GM12878 (cell line): Measurements from ENCODE around the gene TAPT1. TPM values are rescaled to one million over a fixed set of nuclear protein-coding genes. Genes with fewer than 3 reads are reported as not detected.

ENCODE experiments used
- ATAC-seq: fragments of 200-7000 bp; cut with Tn5 transposase; 3 replicates; pipeline ENCODE4 v1.9.1; 2020; ENCODE audit warnings: mild to moderate bottlenecking, moderate library complexity
- BruUV-seq: library from RNA; stranded (reverse); fragments of 400-500 nt; replicated peaks from 2 replicates; lab custom pipeline; 2021; lab: Mats Ljungman, UMichigan
- CTCF ChIA-PET: fragments of 300-600 bp; sonication (Branson Sonifier 250); formaldehyde crosslinking; extraction: SDS; loops from one replicate; lab custom pipeline; 2021; ENCODE audit warnings: inconsistent platforms; lab: Yijun Ruan, JAX
- POLR2A ChIA-PET: fragments of 350-600 bp; formaldehyde crosslinking; extraction: SDS; loops from one replicate; lab custom pipeline; 2021; ENCODE audit warnings: inconsistent platforms; lab: Charles Lee
- RAD21 ChIA-PET: fragments of 300-600 bp; sonication (Branson Sonifier 250); formaldehyde crosslinking; loops from one replicate; lab custom pipeline; 2023; ENCODE audit warnings: antibody characterized with exemption; ENCODE audit not compliant: unreplicated experiment; lab: Charles Lee
- SMC1A ChIA-PET: fragments of 300-600 bp; sonication (Branson Sonifier 250); formaldehyde crosslinking; loops from one replicate; lab custom pipeline; 2023; ENCODE audit not compliant: unreplicated experiment, uncharacterized antibody; lab: Charles Lee
- DNase-seq: peaks from one replicate; pipeline ENCODE4 v3.0.0-alpha.2; 2011; ENCODE audit warnings: low read depth, low spot score
- FAIRE-seq: peaks from 3 replicates; lab custom pipeline; 2011; peaks lifted over from hg19 to GRCh38; lab: Jason Lieb, UNC
- H2AFZ ChIP-seq: 2 replicates; pipeline ENCODE4 v1.6.0; 2011; ENCODE audit warnings: low read depth, low read length, control low read depth; ENCODE audit not compliant: control insufficient read depth
- H3K27ac ChIP-seq: 2 replicates; pipeline ENCODE4 v1.5.1; 2011; ENCODE audit warnings: control low read depth; ENCODE audit not compliant: control insufficient read depth, insufficient read depth
- H3K27me3 ChIP-seq, 2 experiments: replicated peaks in 1 of 2; 2 replicates each; pipeline versions ENCODE4 v1.6.0 to v1.6.1; 2011; ENCODE audit warnings: low read length in 1 of 2; ENCODE audit not compliant: control insufficient read depth in 2 of 2, insufficient read depth in 2 of 2
- H3K36me3 ChIP-seq, 2 experiments: 2 replicates each; pipeline ENCODE4 v1.5.1; 2011; ENCODE audit warnings: low read length in 1 of 2; ENCODE audit not compliant: control insufficient read depth in 2 of 2, insufficient read depth in 2 of 2
- H3K4me1 ChIP-seq: 2 replicates; pipeline ENCODE4 v1.6.1; 2011; ENCODE audit warnings: mild to moderate bottlenecking, low read length, moderate library complexity, mixed read lengths; ENCODE audit not compliant: control insufficient read depth, insufficient read depth
- H3K4me2 ChIP-seq: 2 replicates; pipeline ENCODE4 v1.6.0; 2011; ENCODE audit warnings: control low read depth; ENCODE audit not compliant: control insufficient read depth, insufficient read depth
- H3K4me3 ChIP-seq: fragments of 200-600 bp; sonication (generic); 2 replicates; pipeline ENCODE4 v1.5.1; 2016
- H3K79me2 ChIP-seq: 2 replicates; pipeline ENCODE4 v1.6.0; 2011; ENCODE audit warnings: low read length; ENCODE audit not compliant: control insufficient read depth, insufficient read depth
- H3K9ac ChIP-seq: 2 replicates; pipeline ENCODE4 v1.8.0; 2011; ENCODE audit warnings: low read length, control low read depth, mixed read lengths; ENCODE audit not compliant: control insufficient read depth, insufficient read depth
- H3K9me3 ChIP-seq: replicated peaks from 3 replicates; pipeline ENCODE4 v1.5.1; 2011; ENCODE audit warnings: mild to moderate bottlenecking, low read length; ENCODE audit not compliant: control insufficient read depth, insufficient read depth
- H4K20me1 ChIP-seq: 2 replicates; pipeline ENCODE4 v1.6.0; 2011; ENCODE audit not compliant: control insufficient read depth, insufficient read depth
- ATF2 ChIP-seq: IDR thresholded peaks from 2 replicates; pipeline ENCODE4 v1.6.1; 2012; ENCODE audit warnings: low read length, inconsistent platforms
- ATF7 ChIP-seq: fragments of 450-650 bp; IDR thresholded peaks from 2 replicates; pipeline ENCODE4 v1.6.1; 2016; ENCODE audit warnings: low read depth, mild to moderate bottlenecking
- PML ChIP-seq: IDR thresholded peaks from 2 replicates; pipeline ENCODE4 v1.6.1; 2012; ENCODE audit warnings: low read length, inconsistent platforms
- TCF7 ChIP-seq: IDR thresholded peaks from 2 replicates; pipeline ENCODE4 v1.6.1; 2014; ENCODE audit warnings: antibody characterized with exemption, borderline replicate concordance
- ZBTB4 ChIP-seq: fragments of 450-650 bp; formaldehyde crosslinking; IDR thresholded peaks from 2 replicates; pipeline ENCODE4 v1.4.0; 2022; ENCODE audit warnings: mild to moderate bottlenecking, moderate library complexity
- WGBS: methylation state at CpG from one replicate; pipeline ENCODE4 v1.1.6; 2016; ENCODE audit warnings: low lambda C conversion rate; ENCODE audit not compliant: insufficient replicate concordance, insufficient coverage; ENCODE audit errors: missing lambda C conversion rate; 5-methylcytosine and 5-hydroxymethylcytosine counted together
- in situ Hi-C: fragments of 300-500 bp; cut with MboI; formaldehyde crosslinking; loops from 9 replicates; pipeline ENCODE4 v1.14.3; 2018; ENCODE audit warnings: mixed read lengths
- intact Hi-C: fragments of 100-400 bp; cut with micrococcal nuclease; formaldehyde crosslinking; loops from one replicate; pipeline ENCODE4 v1.14.2; 2022; ENCODE audit not compliant: unreplicated experiment
- polyA plus RNA-seq, 11 experiments: library from polyadenylated mRNA; depleted of rRNA in 4 of 11; unstranded in 6 of 11; stranded (reverse) in 5 of 11; fragments of >200 nt; fragmentation: Nextera tagmentation in 4 of 11; fragmentation: Illumina TruSeq in 1 of 11; extraction: Ambion mirVana in 4 of 11; extraction: Trizol in 1 of 11; gene quantifications; 1 replicate in 1 of 11; 2 replicates in 10 of 11; pipeline versions ENCODE4 v1.2.1 to v1.2.3, GENCODE V29; 2011 to 2016; ENCODE audit warnings: inconsistent platforms in 2 of 11, missing spikeins in 2 of 11, low read depth in 1 of 11
- total RNA-seq, 4 experiments: library from RNA; depleted of rRNA in 3 of 4; stranded (reverse); fragments of >200 nt in 3 of 4; fragmentation: Illumina TruSeq in 1 of 4; extraction: Trizol in 1 of 4; gene quantifications; 2 replicates each; pipeline versions ENCODE4 v1.2.1 to v1.2.3, GENCODE V29; 2013 to 2021

TAPT1 gene
- total and polyA plus RNA-seq, 10 of the 15 experiments (the other 5 are each of a cell fraction or from before 2014, with no cell fraction given): 0.91 to 23.3 (median 9.5) TPM

GRCh38 chr4:16225167-16225862 lies 956 bp downstream of the TAPT1 start:
- no peak for FAIRE-seq
- peaks cover 4% of the 10 kb centered on the region for H3K4me1 ChIP-seq
- no peaks in the 10 kb centered on the region for H3K9me3 ChIP-seq

More at GRCh38 chr4:16225167-16225862, 956 bp downstream of the TAPT1 start:
- SMC1A ChIA-PET: interaction anchor here (0.9 to 1.6 kb wide), 4 partner anchors 8 to 555 kb away, joined by 3 to 4 read pairs (median 4); no protein-coding TSS in a partner anchor
- Histone ChIP-seq H3K27ac (peak overlapping the region; percentile 76), H3K79me2 (peaks cover 37% of the 10 kb centered on the region), H3K9ac (peak overlapping the region; percentile 79), H3K4me2 (peak overlapping the region; percentile 87), H4K20me1 (no peaks in the 10 kb centered on the region), H3K27me3 (no peaks in the 10 kb centered on the region), H3K4me3 (peak overlapping the region; percentile 85), H3K36me3 (no peaks in the 10 kb centered on the region), H2AFZ (peak overlapping the region; percentile 54)
- CTCF ChIA-PET: interaction anchor here (0.8 to 2.2 kb wide), 6 partner anchors 12 to 29 kb away, joined by 3 to 15 read pairs (median 4); no protein-coding TSS in a partner anchor
- POLR2A ChIA-PET: no interaction called here
- in situ Hi-C loops: no loop called here
- RAD21 ChIA-PET: no interaction called here
- TF ChIP-seq PML (no peak), ZBTB4 (CRISPR knock-in tag) (no peak), TCF7 (no peak), ATF7 (peak; percentile 77), ATF2 (0 out of 2 replicates have a peak, but pooled peaks have one; percentile 51)
- intact Hi-C loops: loop anchor here (10.0 kb wide), 1 partner anchor 1389 kb away; the partner anchor contains the start of gene MED28
- BruUV-seq: TSS peak; percentile 70
- ATAC-seq (peak; percentile 19), DNase-seq (no peak)
- 20% methylated on average over 6 of the region's 6 CpGs for WGBS
